ENCODE data around the gene RETREG3.
"Not testable (repeated sequence)": the region's sequence is repeated elsewhere in the genome, so short reads cannot be mapped to it uniquely, and the experiment has no call there.

The RETREG3 gene

DNA sequence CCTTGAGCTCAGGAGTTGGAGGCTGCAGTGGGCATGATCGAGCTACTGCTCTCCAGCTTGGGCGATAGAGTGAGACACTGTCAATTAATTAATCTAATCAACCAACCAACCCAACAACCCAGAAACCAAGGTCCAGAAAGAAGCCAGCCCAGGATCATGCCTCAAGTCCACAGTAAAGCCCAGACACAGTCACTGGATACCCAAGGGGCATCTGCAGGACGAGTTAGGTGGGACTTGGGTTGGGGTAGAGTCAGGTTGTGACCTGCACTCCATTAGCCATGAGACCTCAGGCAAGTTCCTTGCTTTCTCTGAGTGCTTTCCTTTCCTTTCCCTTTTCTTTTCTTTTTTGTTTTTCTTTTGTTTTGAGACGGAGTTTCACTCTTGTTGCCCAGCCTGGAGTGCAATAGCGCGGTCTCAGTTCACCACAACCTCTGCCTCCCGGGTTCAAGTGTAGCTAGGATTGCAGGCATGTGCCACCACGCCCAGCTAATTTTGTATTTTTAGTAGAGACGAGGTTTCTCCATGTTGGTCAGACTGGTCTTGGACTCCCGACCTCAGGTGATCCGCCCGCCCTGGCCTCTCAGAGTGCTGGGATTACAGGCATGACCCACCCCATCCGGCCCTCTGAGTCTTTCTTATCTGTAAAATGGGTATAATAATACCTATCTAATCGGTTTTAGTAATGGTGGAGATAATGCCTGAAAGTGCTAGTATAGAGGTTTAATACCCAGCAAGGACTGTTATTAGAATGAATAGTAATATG is 60.0 kb downstream of the RETREG3 start:
- no peak for DNase-seq

DNA sequence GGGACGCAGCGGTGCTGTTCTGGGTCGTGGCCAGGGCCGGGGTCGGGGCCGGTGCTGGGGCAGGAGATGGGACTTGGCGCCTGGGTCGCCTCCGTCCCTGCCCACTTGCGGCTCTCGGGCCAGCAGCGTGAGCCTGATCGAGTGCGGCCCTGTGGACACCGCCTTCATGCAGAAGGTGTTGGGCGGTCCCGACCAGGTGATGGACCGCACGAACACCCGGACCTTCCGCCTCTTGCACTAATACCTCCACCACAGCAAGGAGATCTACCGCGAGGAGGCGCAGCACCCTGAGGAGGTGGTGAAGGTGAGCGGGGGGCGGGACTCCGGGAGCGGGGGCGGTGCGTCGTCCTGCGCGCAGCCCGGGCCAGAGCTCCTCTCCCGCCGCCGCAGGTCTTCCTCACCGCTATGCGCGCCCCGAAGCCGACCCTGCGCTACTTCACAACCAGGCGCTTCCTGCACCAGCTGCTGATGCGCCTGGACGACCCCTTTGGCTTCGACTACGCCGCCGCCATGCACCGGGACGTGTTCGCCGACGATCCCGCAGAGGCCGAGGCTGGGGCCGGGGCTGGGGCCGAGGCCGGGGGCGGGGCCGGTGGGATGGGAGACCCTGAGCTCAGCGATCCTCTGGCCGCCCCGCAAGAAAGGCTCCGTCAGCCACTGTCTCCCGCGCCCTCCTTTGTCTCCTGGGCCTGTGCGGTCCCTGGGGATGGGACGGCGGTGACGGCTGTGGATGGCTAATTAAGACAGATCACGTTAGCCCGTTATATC is 60.9 kb downstream of the RETREG3 start:
- peak; percentile 35 to 38 for DNase-seq

DNA sequence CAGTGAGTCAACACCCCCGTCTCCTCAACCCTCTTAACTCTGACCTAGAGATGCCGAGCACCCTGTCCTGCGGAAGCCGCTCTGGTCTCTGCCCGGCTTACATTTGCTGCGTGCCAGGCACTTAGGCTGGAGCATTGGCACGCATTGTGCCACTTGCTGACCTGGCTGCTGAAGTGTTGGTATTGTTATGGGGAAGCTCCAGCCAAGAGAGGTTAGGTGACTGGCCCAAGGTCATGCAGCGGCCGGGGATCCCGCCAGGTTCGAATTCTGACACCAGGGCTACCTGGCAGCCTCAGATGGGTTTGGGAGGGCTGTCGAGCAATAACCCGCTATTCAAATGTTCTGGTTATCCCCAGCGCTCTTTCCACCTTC is 61.5 kb downstream of the RETREG3 start:
- no peak for DNase-seq

DNA sequence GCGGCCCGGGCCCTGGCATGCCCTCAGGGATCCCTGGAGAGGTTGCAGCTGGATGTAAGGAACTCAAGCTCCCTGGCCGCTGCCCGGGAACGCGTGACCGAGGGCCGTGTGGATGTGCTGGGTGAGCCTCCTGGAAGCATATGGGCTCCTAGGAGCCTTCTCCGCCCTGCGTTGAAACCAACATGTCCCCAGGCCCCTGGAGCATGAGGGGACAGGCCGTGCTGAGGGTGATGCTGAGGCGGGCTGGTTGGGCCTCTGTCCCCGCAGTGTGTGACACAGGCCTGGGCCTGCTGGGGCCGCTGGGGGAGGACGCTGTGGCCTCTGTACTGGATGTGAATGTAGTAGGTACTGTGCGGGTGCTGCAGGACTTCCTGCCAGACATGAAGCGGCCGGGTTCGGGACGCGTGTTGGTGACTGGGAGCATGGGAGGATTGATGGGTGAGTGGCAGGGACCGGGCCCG is 62.1 kb downstream of the RETREG3 start:
- no peak for DNase-seq

DNA sequence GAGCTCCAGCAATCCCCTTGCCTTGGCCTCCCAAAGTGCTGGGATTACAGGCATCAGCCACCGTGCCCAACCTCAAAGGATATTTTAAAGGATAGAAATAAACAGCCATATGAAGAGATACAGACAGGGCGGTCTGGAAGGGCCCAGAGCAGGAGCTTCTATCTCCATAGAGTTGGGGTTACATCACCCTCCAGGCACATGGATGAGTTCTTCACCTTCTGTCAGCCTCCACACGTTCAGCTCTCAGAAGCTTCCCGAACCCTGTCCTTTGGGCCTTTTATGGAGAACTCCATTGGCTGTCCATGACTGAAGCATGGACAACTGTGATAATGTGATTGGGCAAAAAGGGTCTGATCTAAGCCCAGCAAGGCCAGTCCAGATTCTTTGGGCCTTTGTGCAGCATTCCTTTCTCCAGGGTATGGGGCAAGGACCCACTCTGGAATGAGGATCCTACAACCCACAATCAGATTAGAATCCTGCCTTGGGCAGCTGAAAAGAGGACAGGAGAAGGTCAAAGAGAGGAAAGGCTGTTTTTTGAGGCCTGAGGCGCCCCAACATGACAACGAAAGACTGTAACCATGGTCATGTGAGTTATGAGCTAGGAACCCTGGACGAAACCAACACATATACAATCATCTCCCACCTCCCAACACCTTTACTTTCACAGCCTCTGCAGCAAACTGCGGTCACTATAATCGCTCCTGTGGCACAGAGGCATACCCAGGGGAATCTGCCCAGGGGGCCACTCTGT is 63.2 kb downstream of the RETREG3 start:
- DNase-seq: not testable (repeated sequence)

DNA sequence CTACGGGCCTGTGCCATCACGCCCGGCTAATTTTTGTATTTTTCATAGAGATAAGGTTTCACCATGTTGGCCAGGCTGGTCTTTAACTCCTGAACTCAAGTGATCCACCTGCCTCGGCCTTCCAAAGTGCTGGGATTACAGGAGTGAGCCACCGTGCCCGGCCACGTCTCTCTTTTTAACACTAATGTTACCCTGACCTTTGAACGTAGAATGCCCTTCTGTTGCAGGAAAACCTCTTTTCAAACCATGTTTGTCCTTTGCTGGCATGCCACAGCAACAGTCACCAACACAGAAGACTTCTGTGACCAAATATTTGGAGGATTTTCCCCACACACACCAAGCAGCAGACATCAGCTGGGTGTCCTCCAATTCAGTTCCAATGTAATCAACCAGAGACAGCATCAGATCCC is 64.3 kb downstream of the RETREG3 start:
- no peak for DNase-seq

DNA sequence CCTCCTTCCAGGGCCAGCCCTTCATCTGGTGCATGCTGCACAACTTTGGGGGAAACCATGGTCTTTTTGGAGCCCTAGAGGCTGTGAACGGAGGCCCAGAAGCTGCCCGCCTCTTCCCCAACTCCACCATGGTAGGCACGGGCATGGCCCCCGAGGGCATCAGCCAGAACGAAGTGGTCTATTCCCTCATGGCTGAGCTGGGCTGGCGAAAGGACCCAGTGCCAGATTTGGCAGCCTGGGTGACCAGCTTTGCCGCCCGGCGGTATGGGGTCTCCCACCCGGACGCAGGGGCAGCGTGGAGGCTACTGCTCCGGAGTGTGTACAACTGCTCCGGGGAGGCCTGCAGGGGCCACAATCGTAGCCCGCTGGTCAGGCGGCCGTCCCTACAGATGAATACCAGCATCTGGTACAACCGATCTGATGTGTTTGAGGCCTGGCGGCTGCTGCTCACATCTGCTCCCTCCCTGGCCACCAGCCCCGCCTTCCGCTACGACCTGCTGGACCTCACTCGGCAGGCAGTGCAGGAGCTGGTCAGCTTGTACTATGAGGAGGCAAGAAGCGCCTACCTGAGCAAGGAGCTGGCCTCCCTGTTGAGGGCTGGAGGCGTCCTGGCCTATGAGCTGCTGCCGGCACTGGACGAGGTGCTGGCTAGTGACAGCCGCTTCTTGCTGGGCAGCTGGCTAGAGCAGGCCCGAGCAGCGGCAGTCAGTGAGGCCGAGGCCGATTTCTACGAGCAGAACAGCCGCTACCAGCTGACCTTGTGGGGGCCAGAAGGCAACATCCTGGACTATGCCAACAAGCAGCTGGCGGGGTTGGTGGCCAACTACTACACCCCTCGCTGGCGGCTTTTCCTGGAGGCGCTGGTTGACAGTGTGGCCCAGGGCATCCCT is 65.7 kb downstream of the RETREG3 start:
- DNase-seq: no peak

DNA sequence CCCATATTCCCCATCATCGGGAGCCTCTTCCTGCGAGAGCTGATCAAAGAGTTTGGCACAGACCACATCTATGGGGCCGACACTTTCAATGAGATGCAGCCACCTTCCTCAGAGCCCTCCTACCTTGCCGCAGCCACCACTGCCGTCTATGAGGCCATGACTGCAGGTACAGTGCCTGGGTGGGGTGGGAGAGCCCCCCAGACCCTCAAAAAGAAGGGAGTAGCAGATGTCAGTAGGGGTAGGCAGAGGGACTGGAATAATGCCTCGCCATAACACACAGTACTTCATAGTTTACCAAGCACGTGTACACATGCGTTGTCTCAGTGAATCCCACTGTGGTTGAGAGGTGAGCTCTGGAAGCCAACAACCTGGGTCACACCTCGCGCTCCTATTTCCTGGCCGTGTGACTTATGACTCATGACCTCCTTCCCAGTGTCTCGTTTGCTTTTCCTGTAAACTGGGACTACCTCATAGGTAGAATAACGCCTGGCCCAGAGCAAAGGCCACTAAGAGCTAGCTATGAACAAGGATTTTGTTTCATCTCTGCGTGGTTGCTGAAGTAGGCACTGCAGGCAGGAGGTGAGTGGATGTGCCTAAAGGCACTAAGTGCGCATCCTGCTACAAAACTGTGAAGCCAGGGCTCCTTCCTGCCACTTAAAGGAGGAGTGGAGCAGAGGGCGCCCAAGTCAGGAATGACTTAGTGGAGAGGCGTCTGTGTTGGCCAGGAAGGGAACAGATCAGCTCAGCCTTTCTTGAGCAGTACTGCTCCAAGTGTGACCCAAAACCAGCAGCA is 67.9 kb downstream of the RETREG3 start:
- DNase-seq: no peak

DNA sequence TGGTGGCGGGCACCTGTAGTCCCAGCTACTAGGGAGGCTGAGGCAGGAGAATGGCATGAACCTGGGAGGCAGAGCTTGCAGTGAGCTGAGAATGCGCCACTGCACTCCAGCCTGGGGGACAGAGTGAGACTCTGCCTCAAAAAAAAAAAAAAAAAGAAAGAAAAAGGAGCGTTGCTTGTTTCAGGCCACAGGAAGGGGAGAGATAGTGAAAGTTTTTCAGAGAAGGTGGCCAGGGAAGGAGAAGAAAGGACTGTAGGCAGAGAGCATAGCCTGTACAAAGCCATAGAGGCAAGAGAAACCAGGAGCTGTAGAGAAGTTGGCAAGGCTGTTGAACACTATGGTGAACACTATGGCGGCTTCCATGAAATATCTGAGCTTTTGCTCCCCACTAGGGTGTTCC is 68.6 kb downstream of the RETREG3 start:
- not testable (repeated sequence) for DNase-seq

DNA sequence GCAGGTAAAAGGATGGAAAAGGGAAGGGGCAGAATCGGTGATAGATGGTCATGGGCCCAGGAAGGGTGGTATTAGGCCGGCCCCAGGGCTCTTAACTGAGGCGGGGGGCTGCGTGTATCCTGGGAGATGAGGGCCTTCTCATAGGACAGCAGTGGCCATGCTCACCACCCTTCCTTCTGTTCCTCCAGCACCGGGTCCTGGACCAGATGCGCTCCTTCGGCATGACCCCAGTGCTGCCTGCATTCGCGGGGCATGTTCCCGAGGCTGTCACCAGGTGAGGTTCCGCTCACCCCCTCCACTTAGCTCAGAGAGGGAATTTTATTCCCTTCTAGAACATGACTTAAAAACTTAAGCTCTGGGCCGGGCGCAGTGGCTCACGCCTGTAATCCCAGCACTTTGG is 70.7 kb downstream of the RETREG3 start:
- DNase-seq: no peak

DNA sequence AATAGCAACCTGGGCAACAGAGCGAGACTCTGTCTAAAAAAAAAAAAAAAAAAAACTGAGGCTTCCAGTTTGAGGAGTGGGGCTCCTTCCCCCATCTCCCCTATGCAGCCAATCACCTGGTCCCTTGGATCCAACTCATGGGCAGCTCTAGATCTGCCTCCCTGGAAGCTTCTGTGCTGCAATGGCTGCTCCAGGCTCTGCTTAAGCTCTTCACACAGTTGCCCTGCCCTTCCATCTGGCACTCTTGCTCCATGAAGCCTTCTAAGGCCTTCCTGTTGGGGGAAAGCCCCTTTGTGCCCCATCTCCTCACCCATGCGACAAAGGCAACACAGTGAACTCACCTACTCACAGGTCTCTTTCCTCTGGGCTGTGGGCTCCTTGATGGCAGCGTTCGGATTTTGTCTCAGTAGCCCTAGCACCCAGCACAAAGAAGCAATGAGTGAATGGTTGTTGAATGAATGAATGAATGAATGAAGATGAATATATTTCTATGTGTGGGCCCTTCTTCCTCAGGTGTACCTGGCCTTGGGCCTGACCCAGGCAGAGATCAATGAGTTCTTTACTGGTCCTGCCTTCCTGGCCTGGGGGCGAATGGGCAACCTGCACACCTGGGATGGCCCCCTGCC is 71.2 kb downstream of the RETREG3 start:
- no peak for DNase-seq

DNA sequence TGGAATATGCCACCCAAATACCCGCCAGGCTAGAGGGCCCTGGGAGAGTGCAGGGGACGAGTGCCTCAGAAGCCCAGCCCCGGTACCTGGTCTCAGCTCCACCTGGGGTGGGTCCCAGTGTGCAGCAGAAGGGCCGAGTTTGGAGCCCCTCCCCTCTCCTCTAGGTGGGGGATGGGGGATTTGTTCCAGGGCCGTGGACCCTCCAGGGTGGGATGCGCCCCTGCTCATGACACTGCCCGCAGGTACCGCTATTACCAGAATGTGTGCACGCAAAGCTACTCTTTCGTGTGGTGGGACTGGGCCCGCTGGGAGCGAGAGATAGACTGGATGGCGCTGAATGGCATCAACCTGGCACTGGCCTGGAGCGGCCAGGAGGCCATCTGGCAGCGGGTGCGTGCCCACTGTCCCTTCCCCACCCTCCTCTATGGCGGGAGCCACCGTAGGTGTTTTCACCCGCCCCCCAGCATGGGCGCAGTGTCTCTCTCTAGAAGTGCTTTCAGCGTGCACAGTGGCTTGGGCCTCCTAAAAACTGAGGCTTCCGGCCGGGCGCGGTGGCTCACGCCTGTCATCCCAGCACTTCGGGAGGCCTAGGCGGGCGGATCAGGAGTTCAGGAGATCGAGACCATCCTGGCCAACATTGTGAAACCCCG is 71.9 kb downstream of the RETREG3 start:
- DNase-seq: no peak

DNA sequence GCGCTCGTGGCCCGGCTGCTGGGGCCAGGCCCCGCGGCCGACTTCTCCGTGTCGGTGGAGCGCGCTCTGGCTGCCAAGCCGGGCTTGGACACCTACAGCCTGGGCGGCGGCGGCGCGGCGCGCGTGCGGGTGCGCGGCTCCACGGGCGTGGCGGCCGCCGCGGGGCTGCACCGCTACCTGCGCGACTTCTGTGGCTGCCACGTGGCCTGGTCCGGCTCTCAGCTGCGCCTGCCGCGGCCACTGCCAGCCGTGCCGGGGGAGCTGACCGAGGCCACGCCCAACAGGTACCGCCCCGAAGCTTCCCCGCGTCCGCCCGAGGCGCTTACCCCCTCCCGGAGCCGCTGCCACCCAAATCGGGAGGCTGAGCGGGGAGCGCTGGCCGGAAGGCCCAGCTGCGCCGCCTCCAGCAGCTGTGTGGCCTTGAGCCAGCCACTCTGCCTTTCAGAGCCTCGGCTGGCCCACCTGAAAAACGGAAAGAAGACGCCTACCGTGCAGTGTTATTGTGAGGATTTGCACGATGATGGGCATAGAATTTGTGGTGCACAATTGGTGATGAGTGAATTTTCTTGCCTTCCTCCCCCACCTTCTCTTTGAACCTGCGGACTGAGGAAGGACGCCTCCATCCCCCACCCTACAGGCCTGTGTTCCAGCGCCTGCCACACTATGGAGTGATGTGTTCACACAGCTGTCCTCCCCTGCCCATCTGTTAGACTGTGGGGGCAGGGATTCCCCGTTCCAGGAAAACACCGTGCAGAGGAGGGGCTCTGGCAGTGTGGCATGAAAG is 72.6 kb downstream of the RETREG3 start:
- DNase-seq: peak in 1 of 2 experiments; percentile 58

DNA sequence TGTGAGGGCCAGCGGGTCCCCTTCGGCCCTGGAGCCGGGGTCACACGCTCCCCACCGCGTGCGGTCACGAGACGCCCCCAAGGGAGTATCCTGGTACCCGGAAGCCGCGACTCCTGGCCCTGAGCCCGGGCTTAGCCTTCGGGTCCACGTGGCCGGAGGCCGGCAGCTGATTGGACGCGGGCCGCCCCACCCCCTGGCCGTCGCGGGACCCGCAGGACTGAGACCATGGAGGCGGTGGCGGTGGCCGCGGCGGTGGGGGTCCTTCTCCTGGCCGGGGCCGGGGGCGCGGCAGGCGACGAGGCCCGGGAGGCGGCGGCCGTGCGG is 73.2 kb downstream of the RETREG3 start, which contains the start of gene NAGLU:
NAGLU (plus strand) TSS at position 194 of the 324 bp plus-strand sequence; CDS start at position 226, 32 bp downstream.
- DNase-seq: peak; percentile 64 to 81

DNA sequence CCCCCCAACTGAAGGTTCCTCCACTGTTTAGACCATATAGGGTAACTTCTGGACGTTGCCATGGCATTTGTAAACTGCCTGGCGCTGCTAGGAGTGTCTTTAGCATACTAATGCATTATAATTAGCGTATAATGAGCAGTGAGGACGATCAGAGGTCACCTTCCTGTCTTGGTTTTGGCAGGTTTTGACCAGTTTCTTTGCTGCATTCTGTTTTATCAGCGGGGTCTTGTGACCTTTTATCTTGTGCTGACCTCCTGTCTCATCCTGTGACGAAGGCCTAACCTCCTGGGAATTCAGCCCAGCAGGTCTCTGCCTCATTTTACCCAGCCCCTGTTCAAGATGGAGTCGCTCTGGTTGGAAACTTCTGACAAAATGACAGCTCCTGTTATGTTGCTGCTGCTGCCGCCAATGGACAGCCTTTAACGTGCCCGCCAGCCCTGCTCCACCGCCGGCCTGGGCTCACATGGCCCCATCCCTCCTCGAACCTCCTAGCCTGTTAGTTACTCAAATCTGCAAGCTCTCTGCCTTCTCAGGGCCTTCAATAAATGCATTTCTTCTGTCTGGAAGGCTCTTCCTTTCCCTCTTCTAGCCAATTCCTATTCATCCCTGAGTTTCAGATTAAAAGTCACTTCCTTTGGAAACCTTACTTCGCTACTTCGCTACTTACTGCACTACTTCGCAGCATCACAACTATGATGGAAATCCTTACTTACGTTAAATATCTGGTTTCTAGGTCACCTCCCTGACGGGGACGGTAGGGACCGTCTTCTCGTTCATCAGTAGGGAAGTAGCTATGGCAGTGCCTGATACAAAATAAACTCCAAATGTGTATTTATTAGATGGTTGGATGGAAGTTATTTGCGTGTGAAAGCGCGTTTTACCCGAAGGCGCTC is 73.8 kb downstream of the RETREG3 start:
- DNase-seq: no peak

DNA sequence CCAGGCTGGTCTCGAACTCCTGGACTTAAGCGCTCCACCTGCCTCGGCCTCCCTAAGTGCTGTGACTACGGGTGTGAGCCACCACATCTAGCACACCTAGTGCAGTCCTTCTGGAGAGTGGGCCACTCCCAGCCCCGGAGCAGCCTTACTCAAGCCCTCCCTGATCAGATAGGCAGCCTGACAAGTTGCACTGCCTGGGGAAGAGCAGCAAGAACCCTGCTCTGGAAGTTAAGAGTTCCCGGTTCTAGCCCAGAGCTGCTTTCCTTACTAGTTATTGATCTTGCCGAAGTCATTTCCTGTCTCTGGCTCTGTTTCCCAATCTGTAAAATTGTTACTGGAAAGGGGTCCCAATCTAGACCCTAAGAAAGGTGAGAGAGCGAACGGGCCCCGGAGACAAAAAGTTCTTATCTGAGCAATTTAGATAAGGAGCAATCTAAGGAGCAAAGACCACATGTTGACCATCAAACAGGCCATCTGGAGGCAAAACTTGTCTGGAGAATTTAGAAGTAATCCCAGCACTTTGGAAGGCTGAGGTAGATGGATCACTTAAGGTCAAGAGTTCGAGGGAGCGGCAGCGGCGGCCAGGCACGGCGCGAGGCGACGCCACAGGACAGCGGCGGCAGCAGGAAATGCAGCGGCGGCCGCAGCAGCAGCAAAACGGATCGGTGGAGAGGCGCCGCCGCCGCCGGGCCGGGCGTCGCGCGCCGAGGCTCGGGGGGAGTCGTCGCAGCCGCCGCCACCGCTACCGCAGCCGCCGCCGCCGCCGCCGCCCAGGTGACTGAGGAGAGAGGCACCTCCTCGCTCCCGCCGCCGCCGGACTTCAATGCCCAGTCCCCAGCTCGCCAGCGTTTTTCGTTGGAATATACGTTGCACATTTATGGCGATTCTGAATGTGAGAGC is 77.5 kb downstream of the RETREG3 start:
- DNase-seq: peak in 1 of 2 experiments; percentile 60

DNA sequence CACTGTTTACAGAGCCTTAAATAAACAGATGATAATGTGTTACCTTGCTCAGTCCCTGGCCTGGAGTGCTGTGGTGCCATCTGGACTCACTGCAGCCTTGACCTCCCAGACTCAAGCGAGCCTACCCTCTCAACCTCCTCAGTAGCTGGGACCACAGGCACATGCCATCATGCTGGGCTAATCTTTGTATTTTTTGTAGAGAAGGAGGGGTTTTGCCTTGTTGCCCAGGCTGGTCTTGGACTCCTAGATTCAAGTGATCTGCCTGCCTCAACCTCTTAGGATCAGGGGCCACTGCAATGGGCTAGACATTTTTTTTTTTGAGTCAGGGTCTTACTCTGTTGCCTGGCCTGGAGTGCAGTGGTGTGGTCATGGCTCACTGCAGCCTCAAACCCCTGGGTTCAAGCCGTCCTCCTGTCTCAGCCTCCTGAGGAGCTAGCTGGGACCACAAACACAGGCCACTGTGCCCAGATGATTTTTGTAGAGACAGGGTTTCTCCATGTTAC is 78.2 kb downstream of the RETREG3 start:
- DNase-seq: no peak

Measured in SW 1271 (cell line).